IPS DF 6.9 (cell line): ENCODE data around the gene IGSF3.
"Not testable (repeated sequence)": the region's sequence is repeated elsewhere in the genome, so short reads cannot be mapped to it uniquely, and the experiment has no call there.

ENCODE experiments used
- DNase-seq: peaks from one replicate; pipeline ENCODE4 v3.0.0-alpha.2; 2013; ENCODE audit warnings: low read depth, low spot score
- H3K27ac ChIP-seq: one replicate; pipeline ENCODE4 v1.5.1; 2013; ENCODE audit warnings: low read length, control low read depth
- H3K27me3 ChIP-seq: 2 replicates; pipeline ENCODE4 v1.6.1; 2013; ENCODE audit warnings: mild to moderate bottlenecking, low read length; ENCODE audit not compliant: control insufficient read depth, insufficient read depth
- H3K36me3 ChIP-seq: 2 replicates; pipeline ENCODE4 v1.6.1; 2013; ENCODE audit warnings: low read length; ENCODE audit not compliant: control insufficient read depth, insufficient read depth
- H3K4me1 ChIP-seq: 2 replicates; pipeline ENCODE4 v1.6.1; 2013; ENCODE audit warnings: low read length; ENCODE audit not compliant: control insufficient read depth, insufficient read depth
- H3K4me3 ChIP-seq: 2 replicates; pipeline ENCODE4 v1.5.1; 2013; ENCODE audit warnings: mild to moderate bottlenecking, low read length
- H3K9me3 ChIP-seq: 2 replicates; pipeline ENCODE4 v1.6.1; 2013; ENCODE audit warnings: low read length, inconsistent platforms; ENCODE audit not compliant: control insufficient read depth, insufficient read depth
- WGBS: extraction: QIAGEN DNeasy Blood & Tissue Kit; methylation state at CpG from one replicate; pipeline ENCODE4 v1.1.7; 2013; ENCODE audit warnings: mixed read lengths, missing lambda C conversion rate; ENCODE audit not compliant: insufficient read length, insufficient coverage; 5-methylcytosine and 5-hydroxymethylcytosine counted together

The IGSF3 gene

GRCh38 chr1:116598420-116599036, 69.0 kb downstream of the IGSF3 start:
- not testable (repeated sequence) for H3K27ac ChIP-seq, H3K36me3 ChIP-seq, H3K27me3 ChIP-seq, H3K9me3 ChIP-seq, DNase-seq, H3K4me3 ChIP-seq, H3K4me1 ChIP-seq
- WGBS = no CpG with 5 or more reads among the region's 11 CpGs

- WGBS = no CpG with 5 or more reads among the region's 2 CpGs
- not testable (repeated sequence) for H3K4me1 ChIP-seq, H3K27ac ChIP-seq, H3K4me3 ChIP-seq, H3K9me3 ChIP-seq, H3K36me3 ChIP-seq, DNase-seq, H3K27me3 ChIP-seq
These were observed 70.1 kb downstream of the IGSF3 start for GRCh38 chr1:116597388-116597787.

- not testable (repeated sequence) for DNase-seq, H3K4me1 ChIP-seq, H3K27ac ChIP-seq, H3K4me3 ChIP-seq, H3K9me3 ChIP-seq, H3K36me3 ChIP-seq, H3K27me3 ChIP-seq
- WGBS = no CpG with 5 or more reads among the region's 5 CpGs
These were observed 70.7 kb downstream of the IGSF3 start for GRCh38 chr1:116596742-116597307.

GRCh38 chr1:116595946-116596741, 71.4 kb downstream of the IGSF3 start:
- DNase-seq, H3K9me3 ChIP-seq, H3K4me3 ChIP-seq, H3K36me3 ChIP-seq, H3K4me1 ChIP-seq, H3K27ac ChIP-seq, H3K27me3 ChIP-seq: not testable (repeated sequence)
- no CpG with 5 or more reads among the region's 8 CpGs for WGBS

GRCh38 chr1:116595065-116595840, 72.3 kb downstream of the IGSF3 start:
- not testable (repeated sequence) for H3K4me1 ChIP-seq, H3K36me3 ChIP-seq, H3K27me3 ChIP-seq, H3K9me3 ChIP-seq, H3K27ac ChIP-seq, H3K4me3 ChIP-seq, DNase-seq
- no CpG with 5 or more reads among the region's 4 CpGs for WGBS

GRCh38 chr1:116593977-116594376, 73.6 kb downstream of the IGSF3 start:
- H3K9me3 ChIP-seq, H3K4me1 ChIP-seq, H3K36me3 ChIP-seq, H3K27ac ChIP-seq, H3K27me3 ChIP-seq, DNase-seq, H3K4me3 ChIP-seq: not testable (repeated sequence)
- no CpG with 5 or more reads among the region's 3 CpGs for WGBS

- H3K36me3 ChIP-seq, H3K27me3 ChIP-seq, DNase-seq, H3K4me3 ChIP-seq, H3K4me1 ChIP-seq, H3K9me3 ChIP-seq, H3K27ac ChIP-seq: not testable (repeated sequence)
- no CpG with 5 or more reads among the region's 5 CpGs for WGBS
These were observed 74.1 kb downstream of the IGSF3 start for GRCh38 chr1:116593401-116593800.

- H3K4me1 ChIP-seq, H3K4me3 ChIP-seq, H3K27me3 ChIP-seq, H3K9me3 ChIP-seq, DNase-seq, H3K27ac ChIP-seq, H3K36me3 ChIP-seq: not testable (repeated sequence)
- WGBS = no CpG with 5 or more reads among the region's 7 CpGs
These were observed 75.5 kb downstream of the IGSF3 start for GRCh38 chr1:116591951-116592605.

- H3K27me3 ChIP-seq, H3K9me3 ChIP-seq, DNase-seq, H3K27ac ChIP-seq, H3K4me3 ChIP-seq, H3K4me1 ChIP-seq, H3K36me3 ChIP-seq: not testable (repeated sequence)
- no CpG with 5 or more reads among the region's 10 CpGs for WGBS
These were observed 76.3 kb downstream of the IGSF3 start for GRCh38 chr1:116591006-116591950.
